HG02610 (cell line): Measurements from ENCODE around the gene SUN1.

ENCODE experiments used
- ATAC-seq: cut with Tn5 transposase; IDR thresholded peaks from one replicate; pipeline ENCODE4 v1.9.1; 2021; ENCODE audit warnings: mild to moderate bottlenecking, moderate library complexity; ENCODE audit not compliant: unreplicated experiment

Gene SUN1

DNA sequence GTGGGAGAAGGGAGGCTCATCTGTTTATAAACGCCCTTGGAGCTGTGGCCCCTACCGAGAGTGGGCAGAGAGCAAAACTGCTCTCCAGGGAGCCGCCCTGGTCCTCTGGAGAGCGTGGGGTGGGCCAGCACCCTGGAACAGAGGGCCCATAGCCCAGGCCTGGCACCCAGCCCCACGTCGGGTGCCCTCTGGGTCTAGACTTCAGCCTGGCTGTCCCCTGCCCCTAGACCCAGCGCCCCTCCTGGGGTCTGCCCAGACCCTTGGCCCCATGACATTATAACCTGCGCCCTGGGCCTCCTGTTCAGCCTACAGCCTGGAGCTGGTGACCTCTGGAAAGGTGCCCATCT, 68.7 kb downstream of the SUN1 start:
- ATAC-seq: no peak

DNA sequence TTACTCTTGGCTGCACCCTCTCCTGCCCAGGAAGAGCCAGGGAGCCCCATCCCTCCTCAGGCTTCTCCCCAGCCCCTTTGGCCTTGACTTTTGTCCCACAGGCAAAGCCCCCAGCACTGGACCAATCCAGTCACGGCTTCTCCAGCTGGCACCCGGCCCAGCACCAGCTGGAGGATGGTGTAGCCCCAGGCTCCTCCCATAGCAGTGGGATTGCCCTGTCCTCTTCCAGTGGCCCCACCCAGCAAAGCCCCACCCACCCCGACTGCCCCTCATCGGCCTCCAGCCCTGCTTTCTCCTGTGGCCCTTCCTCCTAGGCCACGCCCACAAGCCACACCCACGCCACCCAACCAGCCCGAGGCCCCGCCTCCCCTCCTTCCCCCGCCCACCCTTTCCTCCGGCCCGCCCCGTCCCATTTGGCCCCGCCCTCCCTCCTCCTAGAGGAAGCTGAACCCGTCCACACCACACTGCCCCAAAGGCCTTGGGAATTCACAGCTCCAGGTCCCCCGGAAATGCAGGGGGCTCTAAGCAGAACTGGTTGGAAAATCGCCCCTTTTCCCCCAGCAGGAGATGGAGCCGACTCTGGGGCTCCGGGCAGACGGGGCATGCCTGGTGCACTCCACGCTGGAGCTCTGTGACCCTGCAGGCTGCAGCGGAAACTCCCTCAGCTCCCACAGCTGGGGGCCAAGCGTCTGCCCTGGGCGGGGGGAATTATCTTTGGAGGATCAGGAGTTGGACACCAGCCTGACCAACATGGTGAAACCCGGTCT, 69.3 kb downstream of the SUN1 start:
- no peak for ATAC-seq

DNA sequence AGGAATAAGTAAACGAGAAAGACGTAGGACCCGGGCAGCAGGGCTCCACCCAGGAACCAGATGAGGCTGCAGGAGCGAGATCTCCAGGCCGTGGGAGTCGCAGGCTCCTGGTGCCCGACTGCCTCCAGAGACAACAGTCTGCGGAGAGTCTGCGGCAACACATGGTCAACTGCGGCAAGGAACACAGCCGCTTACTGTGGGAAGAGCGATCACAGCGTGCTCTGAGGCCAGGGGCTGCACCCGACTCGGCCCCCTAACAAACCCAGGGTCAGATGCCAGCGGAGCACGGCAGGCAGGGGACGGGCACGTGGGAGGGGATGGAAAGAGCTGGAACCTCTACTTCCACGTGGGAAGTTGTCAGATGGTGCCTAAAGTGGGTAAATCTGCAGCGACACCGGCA, 70.7 kb downstream of the SUN1 start:
- no peak for ATAC-seq

DNA sequence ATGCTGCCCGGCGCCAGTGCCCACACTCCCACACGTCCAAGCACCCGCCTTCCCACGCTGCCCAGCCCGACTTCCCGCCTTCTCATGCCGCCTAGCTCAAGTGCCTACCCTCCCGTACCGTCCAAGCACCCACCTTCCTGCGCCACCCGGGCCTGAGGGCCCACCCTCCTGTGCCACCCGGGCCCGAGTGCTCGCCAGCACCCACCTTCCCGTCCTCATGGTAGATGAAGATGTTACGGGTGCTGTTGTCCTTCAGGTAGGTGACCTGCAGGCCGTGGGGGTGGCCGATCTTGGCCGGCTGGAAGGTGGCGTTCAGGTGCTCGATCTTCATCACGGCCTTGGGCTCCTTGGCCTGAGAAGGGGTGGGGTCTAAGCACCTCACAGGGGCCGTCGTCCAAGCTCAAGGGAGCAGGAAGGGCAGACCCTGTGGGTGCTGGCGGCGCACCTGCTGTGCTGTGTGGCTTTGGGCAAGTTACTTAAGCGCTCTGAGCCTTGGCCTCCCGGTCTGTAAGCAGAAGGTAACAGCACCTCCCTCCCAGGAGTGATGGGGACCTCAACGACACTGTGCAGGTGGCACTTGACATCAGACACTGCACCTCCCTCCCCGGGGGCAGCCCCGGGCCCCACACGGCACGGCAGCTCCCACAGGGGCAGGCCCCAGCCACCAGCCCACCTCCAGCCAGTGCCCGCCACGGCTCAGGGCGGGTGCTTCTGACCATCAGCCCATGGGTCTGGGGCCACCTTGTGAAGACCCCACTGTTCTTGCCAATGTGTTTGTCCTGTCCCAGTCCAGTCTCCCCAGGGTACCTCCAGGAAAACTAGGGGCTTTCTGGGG, 71.9 kb downstream of the SUN1 start:
- no peak for ATAC-seq

DNA sequence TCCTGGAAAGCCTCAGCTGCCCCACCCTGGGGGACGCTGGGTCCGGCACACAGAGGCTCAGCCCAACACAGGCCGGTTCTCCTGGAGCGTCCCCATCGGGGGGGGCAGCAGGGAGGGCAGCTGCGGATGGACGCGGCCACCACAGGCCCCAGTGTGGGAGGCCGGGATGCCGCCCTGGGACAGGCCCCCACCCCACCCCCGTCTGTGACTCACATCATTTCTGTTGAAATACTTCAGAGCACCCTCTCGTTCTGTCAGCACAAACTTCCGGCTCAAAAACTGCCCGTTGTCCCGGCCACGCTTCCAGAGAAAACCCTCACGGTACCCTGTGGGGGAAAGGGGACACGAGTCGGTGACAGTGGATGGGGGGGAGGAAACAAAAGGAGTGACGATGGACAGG, 72.6 kb downstream of the SUN1 start:
- no peak for ATAC-seq

DNA sequence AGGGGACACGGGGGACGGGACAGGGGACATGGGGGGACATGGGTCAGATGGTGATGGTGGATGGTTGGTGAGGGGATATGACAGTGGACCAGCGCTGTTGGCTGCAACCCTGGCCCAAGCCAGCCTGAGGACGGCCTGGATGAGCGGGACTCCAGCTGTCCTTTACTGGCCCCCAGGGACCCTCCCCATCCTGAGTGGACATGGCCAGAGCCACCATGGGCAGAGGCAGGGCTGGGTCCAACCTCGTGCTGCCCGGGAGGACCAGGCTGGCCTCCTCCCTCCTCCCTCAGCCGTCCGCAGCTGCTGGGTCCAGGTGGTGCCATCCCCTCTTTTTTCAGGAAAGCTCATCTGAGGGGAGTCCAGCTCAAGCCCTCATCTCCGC, 74.5 kb downstream of the SUN1 start:
- no peak for ATAC-seq

DNA sequence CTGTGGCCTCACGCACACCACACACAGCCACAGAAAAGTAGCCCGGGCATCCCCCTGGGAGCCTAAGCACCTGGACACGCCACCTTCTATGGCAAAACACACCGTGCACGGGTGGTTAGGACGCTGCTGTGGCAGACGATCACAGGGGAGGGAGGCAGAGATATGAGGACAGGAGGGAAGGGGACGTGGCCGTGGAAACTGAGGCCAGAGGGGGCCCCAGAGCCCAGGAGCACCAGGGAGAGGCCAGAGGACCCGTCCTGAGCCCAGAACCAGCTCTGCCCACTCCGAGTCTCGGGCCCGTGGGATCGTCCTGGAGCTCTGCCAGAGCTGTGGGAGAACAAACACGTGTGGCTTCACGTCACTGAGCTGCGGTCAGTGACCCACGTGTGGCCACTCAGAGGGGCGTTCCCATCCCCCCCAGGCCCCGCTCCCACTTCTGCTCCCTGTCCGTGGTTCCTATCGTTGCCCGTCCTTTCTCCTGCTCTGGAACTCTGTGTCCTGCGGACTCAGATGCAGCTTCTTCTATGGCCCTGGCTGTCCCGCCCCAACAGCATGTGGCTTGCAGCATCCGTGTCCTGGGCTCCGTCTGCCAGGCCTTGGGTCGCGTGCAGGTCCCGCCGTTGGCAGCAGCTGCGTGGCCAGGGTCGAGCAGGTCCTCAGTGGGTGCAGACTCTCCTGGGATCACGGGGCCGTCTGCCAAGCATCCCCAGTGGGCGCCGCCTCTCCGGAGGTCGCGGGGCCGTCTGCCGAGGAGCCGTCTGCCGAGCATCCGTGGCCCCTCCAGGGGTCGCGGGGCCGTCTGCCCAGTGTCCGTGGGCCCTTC, 75.1 kb downstream of the SUN1 start:
- no peak for ATAC-seq

DNA sequence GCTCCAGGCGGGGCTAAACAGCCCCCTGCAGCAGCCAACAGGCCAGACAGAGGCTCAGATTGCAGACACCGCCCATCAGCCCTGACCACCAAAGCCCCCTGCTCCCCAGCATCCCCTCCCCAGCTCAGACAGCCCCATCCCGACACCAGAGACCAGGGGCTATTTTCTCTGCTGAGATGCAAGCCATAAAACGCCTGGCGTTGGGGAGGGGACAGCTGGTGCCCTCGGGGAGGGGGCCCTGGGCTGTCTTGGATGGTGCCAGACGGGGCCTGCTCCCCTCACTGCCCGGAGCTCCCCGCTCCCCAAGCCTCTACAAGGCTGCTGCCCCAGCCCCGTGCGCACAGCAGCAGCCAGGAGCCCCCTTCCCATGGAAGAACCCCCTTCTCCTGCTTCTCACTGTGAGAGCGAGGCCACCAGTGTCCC, 75.9 kb downstream of the SUN1 start:
- no peak for ATAC-seq

DNA sequence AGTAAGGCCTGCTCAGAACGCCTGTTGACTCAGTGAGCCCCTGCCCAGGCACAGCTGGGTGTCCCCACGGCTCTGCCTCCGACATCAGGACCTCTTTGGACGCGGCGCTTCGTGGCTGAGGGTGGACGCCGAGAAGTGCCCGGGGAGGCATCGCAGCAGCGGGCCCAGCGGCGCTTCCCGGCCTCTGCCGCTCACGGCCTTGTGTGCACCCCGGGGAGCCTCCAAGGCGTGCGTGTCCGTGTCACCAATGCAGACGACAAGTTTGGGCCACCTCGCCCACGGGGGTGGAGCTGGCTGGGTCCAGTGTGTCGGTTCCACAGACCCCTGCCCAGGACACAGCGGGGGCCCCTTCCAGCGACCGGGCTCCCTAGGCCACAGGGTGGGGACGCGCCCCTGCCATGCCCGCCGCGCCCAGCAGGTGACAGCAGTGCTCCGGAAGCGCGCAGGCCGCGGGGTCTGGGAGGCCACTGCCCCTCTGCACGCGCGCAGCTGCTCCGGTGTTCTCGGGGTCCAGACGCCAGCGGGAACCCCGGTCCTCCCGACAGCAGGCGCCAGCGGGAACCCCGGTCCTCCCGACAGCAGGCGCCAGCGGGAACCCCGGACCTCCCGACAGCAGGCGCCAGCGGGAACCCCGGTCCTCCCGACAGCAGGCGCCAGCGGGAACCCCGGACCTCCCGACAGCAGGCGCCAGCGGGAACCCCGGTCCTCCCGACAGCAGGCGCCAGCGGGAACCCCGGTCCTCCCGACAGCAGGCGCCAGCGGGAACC, 76.5 kb downstream of the SUN1 start:
- ATAC-seq: peak; percentile 61

DNA sequence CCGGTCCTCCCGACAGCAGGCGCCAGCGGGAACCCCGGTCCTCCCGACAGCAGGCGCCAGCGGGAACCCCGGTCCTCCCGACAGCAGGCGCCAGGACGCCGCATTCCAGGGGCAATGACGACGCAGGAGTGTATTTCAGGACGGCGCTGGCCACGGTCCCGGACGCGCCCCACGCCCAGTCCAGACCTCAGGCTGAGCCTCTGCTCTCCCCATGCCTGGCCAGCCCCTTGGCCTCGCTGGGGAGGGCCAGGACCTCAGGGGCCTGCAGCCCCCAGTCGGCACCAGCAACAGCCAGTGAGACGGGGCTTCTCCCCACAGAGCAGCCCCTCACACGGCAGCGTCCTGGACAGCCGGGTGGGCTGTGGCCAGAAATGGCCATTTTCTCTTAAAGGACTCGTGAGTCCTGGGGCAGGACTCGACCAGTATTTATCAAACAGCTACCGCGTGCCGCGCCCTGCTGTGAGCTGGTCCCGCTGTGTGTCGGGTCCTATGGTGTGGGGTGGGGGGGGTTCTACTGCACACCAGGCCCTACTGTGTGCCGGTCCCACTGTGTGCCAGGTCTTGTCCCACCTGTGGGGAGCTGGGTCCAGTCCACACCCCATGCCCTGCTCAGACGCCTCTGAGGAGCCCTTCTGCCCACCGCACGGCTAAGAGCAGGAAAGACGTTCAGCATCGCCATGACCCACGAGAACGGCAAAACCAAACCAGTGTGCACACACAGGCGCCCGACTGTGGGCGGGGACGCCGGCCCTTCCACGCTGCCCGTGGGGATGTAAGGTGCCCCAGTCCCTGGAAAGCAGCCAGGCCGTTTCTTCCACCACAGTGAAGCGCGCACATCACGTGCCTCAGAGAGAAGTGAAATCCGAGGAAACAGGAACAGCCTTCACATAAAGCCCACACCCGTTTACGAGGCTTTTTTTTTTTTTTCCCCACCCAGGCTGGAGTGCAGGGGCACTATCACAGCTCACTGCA, 77.4 kb downstream of the SUN1 start:
- ATAC-seq: no peak

DNA sequence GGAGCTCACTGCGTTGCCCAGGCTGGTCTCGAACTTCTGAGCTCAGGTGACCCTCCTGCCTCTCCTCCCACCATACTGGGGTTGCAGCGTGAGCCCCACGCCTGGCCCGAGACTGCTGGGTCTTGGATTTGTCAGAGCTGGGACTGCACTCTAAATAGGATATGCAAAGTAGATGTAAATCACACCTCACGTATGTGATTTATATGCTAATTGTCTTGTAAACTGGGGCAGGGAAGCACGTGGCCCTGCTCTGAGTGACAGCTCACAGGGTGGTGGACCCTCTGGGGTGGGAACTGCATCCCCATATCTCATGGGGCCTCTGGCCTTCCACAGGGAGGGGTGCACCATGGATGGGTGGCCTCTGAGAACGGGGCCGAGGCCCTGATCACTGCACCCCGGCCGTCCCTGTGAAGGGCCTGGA, 78.2 kb downstream of the SUN1 start:
- no peak for ATAC-seq

DNA sequence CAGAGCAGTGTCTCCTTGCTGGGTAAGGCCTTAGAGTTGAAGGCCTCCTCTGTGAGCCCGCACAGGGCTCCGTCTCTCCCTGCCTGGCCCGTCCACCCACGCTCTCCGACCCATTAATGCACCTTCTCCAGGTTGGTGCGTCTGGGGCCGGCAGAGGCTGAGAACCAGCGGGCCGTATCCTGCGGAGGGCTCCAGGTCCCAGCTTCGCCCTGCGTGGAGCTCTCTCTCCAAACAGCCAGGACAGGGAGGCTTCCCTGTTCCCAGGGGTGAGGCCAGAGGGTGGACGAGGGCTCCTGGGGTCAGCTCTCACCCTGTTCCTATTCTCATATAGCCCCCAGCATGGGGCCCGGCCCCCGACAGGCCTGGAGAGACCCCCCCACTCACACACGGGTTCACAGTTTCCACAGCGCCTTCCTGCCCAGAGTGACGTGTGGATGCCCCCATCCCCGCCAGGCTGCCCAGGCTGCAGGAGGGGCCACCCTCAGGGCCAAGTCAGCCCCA, 78.7 kb downstream of the SUN1 start:
- no peak for ATAC-seq

DNA sequence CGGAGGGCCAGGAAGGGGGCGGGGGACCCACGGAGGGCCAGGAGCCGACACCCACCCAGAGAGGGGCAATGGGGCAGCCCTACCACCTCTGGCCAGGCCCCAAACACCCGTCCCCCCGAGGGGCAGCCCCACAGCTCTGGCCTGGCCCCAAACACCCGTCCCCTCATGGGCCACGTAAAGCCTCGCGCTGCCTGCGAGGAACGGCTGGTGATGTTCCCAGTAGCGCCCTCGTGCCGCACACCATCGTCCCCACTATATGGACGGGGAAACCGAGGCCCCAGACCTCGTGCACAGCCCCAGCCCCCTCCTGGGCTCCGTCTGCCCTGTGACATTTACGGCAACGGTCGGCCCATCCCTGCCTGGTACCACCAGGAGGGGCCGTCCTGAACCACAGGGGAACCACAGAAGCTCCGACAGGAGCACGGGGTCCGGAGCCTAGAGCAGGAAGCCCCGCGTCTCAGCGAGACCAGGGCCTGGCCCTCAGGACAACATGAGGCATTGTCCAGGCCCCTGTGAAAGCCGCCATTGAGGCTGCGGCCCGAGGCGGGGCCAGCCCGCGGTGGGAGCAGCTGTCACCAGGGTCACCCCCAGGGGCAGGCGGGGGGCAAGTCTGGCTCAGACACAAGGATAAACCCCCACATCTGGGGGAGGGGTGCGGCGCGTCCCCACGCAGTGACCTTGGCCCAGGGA, 79.7 kb downstream of the SUN1 start:
- ATAC-seq: no peak

DNA sequence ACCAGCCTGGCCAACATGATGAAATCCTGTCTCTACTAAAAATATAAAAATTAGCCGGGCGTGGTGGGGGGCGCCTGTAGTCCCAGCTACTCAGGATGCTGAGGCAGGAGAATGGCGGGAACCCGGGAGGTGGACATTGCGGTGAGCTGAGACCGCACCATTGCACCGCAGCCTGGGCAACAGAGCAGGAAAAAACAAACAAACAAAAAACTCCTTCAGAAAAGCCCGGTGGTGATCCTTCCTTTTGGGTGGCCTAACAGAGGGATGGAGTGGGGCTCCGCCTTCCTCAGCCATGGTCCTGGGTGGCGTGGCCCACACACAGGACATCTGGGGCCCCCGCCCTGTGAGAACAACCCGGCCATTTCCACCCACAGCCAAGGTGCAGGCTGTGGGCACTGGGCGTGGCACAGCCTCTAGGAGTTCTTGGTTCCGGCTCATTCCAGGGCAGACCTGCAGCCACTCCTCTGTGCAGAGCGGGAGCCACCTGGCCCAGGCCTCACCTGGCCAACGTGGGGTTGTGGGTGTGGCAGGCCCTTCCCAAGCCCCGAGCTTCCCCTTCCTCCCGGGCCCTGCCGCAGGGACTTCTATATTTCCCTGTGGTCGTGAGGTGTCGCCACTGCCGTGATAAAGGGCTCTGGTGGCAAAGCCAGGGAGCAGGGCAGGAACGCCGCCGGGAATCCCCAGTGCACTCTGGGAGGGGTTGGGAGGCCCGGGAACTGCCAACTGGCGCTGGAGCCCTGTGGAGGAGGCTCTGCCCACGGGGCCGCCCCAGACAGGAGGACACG, 81.7 kb downstream of the SUN1 start:
- no peak for ATAC-seq

DNA sequence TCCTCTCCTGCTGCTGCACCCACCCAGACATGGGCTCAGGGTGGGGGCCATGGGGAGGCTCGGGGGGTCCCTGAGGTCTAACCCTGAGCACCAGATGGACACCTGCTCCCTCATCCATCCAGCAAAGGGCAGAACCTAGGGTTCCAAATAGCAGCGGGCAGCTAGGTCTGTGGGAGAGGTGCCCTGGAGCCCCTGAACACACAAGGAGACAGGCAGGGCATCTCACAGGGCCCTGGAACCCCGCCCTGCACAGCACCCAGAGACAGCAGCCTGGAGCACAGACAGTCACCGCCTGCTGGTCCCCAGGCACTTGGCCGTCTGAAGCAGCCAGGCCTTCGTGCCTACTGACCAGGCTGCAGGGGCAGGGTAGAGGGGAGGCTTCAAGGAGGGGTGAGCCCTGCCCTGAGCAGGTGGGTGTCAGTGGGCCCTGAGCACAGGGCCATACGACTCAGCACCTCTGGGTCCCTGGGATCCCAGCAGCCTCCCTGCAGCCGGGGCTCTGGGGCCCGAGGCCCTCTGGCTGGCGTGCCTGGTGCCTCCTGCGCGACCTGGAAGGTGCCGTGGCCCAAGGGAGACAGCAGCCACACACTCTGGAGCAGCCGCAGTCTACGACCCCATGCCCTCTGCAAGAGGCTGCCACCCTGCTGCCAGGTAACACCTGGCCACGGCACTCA, 82.4 kb downstream of the SUN1 start:
- no peak for ATAC-seq

DNA sequence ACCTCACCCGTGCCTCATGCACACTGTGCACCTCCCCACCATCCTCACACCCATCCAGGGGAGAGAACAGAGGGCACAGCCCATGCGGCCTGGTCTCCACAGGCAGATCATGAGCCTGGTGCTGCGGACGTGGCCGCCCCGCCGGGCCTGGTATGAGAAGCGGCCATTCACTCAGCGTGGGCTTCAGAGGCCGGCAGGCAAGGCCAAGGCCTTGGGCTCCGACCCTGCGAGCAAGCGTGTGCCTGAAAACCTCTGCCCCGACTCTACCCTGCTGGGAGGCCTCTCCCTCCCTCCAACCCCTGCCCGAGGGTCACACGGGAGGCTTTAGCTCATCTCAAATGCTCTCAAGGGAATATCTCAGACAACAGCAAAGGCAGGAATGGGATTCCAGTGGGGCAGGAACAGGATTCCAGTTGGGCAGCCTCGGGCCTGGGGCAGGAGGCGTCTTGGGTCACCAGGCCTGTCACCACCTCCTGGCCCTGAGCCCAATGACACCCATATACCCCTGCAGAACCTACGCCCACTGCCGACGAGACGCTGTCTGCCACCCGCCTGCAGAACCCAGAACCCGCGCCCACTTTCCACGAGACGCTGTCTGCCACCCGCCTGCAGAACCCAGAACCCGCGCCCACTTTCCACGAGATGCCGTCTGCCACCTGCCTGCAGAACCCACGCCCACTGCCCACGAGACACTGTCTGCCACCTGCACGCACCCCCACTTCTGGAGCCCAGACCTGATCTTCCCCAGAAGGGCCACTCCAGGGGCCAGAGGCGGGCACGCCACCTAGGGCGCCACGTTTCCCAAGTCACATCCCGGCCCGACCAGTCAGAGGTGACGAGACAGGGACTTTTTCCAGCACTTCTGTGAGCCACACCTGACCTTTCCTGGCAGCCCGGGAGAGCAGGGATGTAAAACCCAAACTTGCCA, 83.3 kb downstream of the SUN1 start:
- ATAC-seq: no peak
